ENCODE results near the gene ARAP1.
"Not testable (repeated sequence)": the region's sequence is repeated elsewhere in the genome, so short reads cannot be mapped to it uniquely, and the experiment has no call there.

ARAP1 gene
- total RNA-seq, result 188 to 351 (median 264) reads per million in 4 experiments

DNA sequence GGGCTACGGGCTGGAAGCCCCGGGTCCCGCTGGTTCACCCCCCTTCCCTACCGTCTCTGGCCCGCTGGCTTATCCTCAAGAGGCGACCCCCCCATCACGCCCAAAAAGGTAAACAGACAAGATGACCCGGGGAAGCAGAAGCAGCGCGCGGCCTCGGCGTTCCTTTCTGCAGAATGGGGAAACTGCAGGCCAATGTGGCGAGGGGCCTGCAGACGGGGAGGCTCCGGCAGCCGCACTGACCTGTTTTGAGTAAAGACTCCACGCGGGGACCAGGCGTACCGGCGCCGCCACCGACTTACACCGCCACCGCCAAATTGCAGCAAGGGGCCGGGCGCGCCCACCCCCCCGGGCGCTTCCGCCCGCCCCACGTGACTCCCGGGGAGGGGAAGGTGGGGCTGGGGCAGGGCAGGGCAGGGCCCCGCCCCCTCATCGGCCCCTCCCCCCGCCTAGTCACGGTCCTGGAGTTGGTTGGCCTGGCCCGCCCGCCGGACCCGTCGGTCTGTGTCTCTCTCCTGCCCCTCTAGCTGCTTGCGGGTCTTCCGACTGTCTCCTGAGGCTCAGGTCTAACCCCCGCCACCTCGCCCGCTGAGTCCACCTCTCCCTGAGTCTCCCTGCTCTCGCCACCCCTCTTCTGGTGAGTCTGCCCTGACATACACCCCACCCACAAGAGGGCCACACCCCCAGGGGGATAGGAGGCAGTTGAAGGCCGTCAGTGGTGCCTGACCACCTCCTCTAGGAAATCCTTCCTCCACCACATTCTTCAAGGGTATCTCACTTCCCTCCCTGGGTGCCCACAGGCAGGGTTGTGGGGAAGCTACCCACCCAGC lies at the start of gene ARAP1:
ARAP1 (minus strand) TSS at position 321 of the 827 bp plus-strand sequence. CDS start 25,280 bp downstream, outside the sequence.
- peak; percentile 69 for DNase-seq

DNA sequence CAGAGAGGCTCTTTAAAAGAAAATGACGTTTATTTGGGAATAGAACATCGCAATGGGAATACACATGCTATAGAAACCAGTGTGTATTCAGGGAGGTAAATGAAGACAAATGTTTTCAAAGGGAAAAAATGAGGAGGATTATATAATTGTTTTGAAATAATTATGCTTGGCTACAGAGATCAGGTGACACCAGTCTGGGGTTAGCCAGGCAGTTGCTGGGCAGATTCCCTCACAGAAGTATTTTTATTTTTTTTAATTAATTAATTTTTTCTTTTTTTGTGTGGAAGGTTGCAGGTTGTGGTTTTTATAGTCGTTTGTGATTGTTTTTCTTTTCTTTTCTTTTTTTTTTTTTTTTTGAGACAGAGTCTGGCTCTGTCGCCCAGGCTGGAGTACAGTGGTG lies 47.2 kb upstream of the ARAP1 start:
- DNase-seq, result no peak

DNA sequence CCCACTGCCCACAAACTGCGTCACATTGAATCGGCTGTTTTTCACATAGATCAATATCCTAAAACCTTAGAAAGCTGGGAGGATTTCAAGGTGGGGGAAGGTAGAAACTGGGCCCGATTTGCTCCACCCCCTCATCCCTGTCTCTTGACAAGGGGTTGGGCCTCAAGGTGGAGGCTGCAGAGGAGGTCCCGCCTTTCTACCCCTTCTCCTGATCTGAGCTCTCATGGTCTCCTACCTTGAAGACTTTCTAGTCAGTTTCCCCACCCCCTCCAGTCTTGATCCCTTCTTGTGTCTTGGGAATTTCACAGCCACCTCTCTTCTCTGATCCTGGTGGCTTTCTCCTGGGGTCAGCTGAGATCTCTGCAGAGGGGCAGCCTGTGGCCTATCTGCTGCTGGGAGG lies 46.2 kb upstream of the ARAP1 start:
- no peak for DNase-seq

DNA sequence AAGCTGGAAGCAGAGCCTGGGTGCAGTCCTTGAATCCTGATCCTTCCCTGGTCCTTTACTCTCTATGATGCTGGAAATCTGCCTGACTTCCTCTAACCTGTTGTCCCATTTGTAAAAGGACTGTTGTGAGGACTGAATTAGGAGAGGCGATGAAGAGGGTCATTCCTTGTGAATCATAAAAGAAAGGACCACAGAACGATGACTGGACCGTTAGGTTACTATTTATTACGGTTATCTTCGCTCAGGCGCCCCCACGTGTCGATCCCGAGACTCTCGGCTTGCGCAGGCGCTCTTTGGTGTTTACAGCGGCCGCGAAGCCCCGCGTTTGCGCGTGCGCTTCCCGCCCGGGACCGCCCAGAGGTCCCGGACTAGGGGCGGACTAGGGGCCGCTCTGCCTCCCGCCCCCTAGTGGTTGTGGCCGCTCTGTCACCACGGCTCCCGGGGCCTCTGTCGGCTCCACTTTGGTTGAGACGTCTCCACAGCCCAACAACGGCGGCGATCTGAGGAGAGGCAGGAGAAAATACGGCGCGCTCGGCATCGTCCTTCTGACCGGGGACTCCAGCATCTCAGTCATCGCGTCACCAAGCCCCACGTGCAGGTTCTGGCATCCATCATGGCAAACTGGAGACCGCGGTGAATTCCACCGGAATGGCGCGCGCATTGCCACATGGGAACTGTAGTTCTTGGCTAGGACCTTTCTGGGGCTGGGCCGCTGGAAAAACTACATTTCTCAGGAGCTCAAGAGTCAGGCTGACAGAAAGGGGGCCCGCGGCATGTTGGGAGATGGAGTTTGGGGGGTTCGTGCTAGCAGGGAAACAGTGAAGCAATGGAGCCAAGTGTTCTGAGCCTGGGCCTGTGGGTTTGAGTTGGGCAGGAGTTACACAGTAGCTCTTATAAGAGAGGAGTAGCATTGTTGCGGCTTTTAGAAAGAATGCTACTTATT lies 41.5 kb upstream of the ARAP1 start, which contains the start of gene STARD10:
STARD10 (minus strand) TSS at position 623 of the 943 bp plus-strand sequence. CDS start 12,866 bp downstream, outside the sequence.
- DNase-seq, result peak; percentile 89

DNA sequence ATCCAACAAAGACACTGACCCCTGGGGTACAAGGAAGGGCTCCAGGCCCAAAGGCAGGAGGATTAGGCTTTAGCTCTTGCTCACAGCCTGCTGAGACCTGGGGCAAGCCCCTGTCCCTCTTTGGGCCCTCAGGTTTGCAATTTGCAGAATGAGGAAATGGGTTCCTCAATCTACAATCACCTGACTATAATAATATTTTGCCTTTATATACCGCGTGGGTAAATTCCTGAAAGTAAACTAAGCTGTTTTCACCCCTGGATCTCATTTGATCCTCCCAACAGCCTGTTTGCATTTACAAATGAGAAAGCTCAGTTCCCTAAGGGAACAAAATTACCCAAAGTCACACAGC lies 40.8 kb upstream of the ARAP1 start:
- DNase-seq, result no peak

DNA sequence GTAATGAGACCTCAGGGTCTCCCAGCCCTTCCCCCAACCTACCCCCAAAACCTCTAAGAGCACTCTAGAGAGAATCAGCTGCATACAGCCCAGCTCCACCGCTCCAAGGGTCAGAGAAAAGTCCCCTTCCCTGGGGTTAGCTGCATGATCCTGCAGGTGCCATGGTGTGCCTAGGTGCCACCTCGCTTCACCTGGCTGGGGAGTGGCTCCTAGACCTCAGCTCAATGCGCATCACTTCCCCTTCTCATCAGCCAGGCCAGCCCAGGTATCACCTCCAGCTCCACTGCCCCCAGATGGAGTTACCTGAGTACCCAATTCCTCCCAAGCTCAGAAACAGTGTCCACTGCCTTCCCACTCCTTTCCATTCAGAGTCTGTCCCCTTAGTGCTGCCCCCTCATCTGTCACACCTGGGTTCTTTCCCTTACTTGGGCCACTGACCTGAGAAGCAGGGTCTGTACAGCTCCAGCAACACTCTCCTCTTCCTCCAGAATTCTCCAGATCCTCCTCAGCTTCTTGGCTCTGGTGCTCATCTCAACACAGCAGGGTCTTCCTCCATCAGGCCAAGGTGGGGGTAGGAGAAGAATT lies 40.3 kb upstream of the ARAP1 start:
- DNase-seq, result no peak

DNA sequence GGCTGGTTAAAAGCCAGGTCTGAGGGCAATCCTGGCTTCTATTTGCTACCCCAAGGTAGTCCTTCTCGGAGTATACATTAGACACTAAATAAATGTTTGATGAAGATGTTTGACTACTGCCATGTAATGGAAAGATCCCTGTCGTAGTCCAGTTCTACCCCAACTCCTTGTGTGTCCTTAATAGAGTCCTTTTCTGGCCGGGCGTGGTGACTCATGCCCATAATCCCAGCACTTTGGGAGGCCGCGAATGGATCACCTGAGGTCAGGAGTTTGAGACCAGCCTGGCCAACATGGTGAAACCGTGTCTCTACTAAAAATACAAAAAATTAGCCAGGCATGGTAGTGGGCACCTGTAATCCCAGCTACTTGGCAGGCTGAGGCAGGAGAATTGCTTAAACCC lies 39.0 kb upstream of the ARAP1 start:
- not testable (repeated sequence) for DNase-seq

DNA sequence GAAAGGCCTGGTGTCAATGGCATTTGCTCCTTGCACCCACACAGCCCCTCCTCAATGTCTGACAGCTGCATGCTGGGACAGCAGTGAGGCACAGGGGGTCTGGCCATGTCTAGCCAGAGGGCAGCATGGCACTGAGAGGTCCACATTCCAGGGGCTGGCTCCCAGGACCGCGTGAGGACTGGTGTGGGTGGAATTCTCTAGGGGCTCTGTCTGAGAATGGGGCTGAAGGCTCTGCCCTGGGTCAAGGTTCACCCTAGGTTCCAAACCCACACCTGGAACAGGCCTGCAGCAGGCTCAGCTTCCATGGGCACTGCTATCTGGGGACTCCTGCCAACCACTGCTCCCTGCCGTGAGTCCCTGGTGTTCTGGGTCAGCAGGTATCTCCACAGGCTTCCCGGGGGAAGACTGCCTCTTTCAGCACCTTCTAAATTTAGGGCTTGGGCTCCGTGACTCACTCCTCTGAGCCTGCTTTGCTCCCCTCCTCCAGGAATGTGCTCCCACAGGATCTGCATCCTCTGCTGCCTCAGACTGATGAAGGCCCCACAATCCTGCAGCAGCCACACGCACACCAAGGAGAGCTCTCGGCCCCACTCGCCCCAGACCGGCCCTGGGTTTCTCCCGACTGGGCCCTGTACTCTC lies 37.4 kb upstream of the ARAP1 start:
- DNase-seq, result no peak

DNA sequence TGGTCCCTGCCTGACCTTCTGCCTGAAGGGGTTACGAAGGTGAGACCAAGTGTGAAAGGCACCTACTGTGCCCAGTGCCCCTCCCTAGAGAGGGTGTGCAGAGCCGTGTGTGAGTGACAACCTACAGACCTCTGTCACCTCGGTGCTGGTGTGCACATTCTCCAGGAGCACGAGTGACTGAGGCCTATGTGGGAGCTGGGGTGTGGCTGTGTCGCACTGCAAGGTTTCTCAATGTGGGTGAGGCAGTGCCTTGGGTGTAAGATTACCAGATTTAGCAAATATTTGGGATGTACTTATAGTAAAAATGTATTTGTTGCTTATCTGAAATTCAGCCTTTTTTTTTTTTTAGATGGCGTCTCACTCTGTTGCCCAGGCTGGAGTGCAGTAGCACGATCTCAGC lies 36.0 kb upstream of the ARAP1 start:
- no peak for DNase-seq

DNA sequence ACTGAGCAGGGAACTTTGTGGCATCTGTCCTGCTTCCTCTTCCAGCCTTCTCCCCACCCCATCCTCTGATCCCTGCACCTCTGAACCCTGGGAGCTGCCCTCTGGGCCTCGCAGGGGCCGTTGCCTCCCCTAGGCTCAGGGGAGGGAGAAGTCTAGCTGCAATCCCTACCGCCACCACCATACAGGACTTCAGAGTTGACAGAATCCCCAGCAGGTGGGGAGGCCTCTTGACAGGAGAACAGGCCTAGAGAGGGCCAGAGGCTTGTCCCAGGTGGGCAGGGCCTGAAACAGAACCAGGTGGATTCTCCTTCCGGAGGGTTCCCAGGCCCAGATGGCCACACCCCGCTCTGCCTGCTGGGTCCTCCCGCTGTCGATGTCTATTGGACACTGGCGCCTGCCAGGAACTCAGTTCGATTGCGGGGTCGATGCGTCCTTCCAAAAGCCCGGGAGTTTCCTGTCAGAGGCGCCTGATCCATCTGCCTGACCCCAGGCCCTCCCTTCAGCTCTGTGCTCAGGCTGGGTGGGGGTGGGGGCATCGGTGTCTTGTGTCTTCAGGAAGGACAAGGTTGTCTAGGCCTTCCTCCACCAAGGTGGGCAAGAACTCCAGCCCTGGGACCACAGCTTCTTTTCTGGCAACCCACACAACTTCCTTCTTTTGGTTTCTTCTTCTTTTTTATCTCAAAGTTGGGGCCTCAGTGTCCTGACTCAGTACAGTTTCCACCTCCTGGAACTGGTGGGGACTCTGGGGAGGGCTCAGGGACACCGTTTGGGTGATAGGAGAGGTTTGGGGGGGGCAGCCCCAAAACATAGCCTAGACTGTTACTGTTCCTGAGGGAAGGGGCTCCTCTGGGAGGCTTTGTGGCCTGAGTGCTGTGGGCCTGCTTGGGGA lies 35.3 kb upstream of the ARAP1 start:
- DNase-seq, result no peak

DNA sequence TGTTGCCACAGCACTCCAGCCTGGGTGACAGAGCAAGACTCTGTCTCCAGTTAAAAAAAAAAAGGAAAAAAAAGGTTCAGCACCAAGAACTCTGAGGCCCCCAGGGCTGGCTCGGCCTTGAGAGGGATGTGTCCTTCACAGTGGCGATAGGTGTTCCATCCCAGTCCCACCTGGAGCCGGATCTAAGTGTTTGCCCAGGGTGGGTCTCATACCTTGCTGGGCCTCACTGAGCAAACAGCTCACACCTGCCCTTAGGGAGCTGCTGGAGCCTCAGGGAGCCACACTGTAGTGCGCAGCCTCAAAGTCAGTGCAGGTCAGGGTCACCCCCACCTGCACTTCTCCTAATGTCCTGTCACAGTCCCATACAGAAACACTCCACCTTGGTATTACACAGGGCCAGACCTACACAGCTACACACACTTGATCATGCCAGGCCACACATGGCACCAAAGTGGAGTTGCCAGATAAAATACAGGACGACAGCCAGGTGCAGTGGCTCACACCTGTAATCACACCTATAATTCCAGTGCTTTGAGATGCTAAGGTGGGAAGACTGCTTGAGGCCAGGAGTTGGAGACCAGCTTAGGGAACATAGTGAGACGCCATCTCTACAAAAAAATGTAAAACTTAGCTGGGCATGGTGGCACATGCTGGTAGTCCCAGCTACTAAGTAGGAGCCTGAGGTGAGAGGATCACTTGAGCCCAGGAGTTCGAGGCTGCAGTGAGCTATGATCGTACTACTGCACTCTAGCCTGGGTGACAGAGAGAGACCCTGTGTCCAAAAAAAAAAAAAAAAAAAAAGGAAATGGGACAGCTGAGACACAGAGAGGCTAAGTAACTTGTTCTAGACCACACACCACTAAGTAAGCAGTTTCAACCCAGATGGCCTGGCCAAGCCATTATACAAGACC lies 34.4 kb upstream of the ARAP1 start:
- no peak for DNase-seq

DNA sequence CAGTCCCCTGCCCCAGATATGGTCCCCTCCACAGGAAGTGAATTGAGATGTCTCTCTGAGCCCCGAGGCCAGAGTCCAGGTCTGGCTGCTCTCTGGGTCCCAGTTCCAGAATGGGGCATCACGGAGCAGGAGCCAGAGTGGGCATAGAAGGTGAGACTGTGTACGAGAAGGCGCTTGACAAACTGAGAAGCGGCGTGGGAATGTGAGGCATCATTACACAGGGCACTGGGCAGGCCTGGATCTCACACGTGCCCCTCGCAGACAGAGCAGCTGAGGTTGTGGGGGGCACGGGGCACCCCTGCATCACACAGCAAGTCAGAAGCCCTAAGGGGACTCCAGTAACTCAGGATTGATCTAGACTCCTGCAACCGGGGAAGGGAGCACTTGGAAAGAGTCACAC lies 32.5 kb upstream of the ARAP1 start:
- no peak for DNase-seq

DNA sequence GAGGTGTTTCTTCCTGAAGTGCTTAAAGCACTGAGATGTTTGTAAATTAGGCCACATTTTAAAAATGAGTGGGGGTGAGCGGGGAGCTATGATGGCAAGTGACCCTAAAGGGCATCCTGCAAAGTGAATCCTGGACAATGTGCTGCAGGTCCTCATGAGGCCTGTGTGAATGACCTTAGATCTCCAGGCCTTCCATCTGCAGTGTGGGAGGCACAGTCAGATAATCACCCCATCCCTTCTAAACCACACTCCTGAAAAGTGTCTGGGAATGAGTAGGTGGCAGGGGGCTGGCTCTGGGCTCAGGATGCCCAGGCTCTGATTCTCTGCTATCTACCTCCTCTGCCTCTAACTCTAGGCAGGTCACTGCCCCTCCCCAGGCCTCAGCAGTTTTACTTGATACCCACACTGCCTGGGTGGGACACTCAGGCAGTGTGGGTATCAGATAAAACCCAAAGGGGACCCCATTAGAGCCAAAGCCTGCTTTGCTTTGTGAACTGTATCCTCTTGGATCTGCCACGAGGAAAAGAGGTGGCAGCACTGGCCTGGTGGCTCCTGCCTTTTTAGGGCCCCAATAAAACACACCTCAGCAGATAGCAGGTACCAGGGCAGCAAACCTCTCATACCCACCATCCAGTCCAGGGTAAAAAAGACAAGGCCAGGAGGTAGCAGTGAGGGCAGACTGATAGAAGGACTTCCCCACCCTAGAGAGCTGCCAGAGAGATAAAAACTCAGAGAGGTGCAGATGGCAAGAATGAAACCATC lies 31.1 kb upstream of the ARAP1 start:
- no peak for DNase-seq

DNA sequence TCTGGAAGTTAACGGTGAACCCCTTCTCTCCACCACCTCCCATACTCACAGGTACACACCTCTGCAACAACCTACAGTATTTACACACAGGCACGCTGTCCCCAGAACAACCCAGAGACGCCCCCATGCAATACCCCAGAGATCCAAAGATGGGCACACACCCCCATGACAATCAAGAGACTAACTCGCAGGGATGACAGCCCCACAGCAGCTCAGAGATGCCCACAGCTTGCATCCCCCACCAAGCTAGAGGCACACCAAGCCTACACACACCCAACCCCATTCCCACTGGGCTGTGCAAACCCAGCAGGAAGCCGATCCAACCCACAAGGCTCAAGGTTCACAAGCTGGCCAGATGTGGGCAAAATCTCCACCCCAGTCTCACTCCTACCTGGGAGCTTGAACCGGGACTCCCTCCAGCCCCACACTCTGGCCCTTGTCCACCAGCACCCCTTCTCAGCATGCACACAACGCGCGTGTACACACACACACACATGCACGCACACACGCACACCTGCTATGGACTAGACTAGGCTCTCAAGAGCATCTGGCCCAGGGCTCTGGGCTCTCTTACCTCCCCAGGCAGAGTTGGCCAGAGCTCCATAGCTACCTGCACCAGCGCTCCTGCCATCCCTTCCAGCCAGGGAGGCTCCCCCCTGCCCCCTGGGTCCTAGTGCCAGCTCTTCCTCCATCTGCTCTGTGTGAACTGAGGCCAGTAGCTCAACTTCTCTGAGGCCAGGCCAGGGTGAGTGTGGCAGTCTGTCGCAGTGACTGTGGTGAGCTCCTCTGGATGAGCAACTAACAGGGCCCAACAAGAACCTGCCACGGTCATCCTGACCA lies 30.1 kb upstream of the ARAP1 start:
- no peak for DNase-seq

DNA sequence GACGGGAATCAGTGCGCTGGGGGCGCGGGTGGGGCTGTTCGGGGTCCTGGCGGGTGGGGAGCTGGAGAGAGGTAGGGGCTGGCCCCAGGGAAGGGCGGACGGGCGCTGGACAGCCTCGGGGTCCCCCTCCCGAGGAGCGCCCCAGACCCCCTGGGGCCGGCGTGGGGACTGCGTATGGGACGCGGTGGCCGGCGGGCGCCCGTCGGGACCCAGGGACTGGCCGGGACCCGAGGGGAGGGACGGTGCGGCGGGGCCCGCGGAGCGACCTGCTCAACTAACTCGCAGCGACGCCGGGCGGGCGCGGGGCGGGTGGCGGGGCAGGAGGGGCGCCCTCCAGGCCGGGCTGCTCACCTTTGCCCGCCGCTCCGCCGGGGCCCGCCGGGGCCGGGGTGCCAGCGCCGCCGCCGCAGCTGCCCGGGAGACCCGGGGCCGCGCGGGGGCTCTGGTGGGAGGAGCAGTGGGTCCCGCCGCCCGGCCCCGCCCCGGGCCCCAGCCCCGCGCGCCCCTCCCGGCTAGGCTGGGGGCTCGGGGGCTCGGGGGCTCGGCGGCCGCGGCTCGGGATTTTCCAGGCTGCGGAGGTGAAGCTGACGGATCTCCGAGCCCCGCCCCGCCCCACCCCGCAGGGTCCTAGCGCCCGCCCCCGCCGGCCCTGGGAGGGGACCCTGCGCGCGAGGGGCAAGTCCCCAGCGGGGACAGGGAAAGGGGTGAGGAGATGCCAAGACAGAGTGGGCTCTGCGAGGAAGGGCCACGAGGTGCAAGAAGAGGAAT lies 29.3 kb upstream of the ARAP1 start:
- peak; percentile 65 for DNase-seq

DNA sequence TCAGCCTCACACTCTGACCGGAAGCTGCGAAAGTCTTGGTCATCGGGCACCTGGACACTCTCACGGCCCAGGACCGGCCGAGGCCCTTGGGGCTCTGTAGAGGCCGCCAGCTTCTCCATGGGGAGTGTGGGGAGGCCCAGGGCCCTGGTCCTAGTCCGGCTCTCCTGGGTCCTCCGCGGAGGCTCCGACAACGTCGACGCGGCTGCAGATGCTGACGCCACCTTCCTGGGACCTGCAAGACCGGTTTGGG lies 28.8 kb upstream of the ARAP1 start:
- no peak for DNase-seq

DNA sequence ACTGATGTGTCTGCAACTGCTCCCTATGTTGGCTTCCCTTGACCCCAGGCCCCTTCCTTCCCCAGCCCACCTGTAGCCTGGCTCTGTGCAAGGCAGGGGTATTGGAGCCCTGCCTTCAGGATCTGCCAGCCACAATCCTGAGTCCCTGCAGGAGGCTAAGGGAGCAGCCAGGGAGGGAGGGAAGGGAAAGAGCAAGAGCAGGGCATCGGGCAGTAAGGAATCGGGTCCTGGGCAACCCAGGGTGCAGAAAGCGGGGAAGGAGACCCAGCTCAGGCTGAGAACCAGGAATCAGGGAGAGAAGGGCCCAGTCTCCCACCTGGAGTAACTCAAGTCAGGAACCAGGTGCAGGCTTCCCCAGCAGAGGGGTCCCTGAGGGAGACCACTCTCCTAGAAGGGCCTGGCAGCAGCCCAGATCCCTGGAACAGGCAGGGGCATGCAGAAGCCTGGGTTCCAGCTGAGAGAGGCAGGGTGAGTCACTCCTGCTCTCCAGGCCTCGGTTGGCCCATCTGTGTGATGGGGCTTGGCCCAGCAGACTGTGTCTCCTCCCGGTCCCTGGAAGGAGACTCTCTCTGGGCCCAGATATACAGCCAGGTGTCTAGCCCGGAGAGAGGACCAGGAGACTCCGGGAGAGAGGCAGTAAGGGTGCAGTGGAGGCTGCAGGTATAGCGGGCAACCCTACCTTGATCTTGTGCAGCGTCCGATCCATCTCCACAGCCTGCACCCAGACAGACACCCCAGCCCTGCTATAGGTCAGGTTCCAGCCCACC lies 28.3 kb upstream of the ARAP1 start:
- DNase-seq, result no peak

All from effector CD8-positive, alpha-beta T cell (primary cell).